ENCODE results near the gene TM4SF5. TPM values are rescaled to one million over a fixed set of nuclear protein-coding genes. Genes with fewer than 3 reads are reported as not detected.

Gene TM4SF5
- total RNA-seq, 1 experiment from 2014 or later = not detected

DNA sequence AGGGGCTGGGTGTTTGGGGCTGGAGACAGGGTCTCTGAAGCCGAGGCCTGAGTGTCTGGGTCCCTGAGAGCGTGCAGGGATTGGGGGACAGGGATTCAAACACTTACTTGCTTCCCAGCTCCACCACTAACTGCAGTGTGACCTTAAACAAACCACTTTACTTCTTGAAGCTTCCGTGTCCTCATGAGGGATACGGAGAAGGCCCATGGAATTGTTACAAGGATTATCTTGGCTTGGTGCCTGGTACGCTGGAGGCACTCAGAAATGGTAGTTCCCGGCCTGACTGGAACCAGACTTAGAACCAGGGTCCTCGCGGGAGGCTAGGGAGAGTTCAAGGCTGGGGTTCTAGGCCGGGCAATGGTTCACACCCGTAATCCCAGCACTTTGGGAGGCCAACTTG lies 29.1 kb upstream of the TM4SF5 start:
- Mint-ChIP-seq H3K27ac (ENCODE audit: low read depth, unreplicated experiment) (no peak overlapping the region), H3K9me3 (ENCODE audit: unreplicated experiment) (no peaks in the 10 kb centered on the region), H3K36me3 (ENCODE audit: insufficient read depth, unreplicated experiment) (no peaks in the 10 kb centered on the region), H3K27me3 (ENCODE audit: insufficient read depth, unreplicated experiment) (peaks cover 2% of the 10 kb centered on the region), H3K4me3 (ENCODE audit: unreplicated experiment) (no peak overlapping the region), H3K4me1 (ENCODE audit: insufficient read depth, unreplicated experiment) (peaks cover 16% of the 10 kb centered on the region)
- TF ChIP-seq, protein P1, sequence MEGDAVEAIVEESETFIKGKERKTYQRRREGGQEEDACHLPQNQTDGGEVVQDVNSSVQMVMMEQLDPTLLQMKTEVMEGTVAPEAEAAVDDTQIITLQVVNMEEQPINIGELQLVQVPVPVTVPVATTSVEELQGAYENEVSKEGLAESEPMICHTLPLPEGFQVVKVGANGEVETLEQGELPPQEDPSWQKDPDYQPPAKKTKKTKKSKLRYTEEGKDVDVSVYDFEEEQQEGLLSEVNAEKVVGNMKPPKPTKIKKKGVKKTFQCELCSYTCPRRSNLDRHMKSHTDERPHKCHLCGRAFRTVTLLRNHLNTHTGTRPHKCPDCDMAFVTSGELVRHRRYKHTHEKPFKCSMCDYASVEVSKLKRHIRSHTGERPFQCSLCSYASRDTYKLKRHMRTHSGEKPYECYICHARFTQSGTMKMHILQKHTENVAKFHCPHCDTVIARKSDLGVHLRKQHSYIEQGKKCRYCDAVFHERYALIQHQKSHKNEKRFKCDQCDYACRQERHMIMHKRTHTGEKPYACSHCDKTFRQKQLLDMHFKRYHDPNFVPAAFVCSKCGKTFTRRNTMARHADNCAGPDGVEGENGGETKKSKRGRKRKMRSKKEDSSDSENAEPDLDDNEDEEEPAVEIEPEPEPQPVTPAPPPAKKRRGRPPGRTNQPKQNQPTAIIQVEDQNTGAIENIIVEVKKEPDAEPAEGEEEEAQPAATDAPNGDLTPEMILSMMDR (IDR thresholded peaks at IDR 0.05; ENCODE audit: unreplicated experiment) = no peak
- DNase-seq (ENCODE audit: unreplicated experiment) = no peak
- no TSS peak for BruUV-seq (replicated peaks)
- CTCF ChIA-PET = interaction anchor here (1.3 kb wide), 1 partner anchor 159 kb away, joined by 3 read pairs; no protein-coding TSS in a partner anchor
- intact Hi-C loops (cut with micrococcal nuclease) = no loop called here
- POLR2A ChIA-PET = interaction anchor here (1.1 kb wide), 1 partner anchor 9 kb away, joined by 3 read pairs; no protein-coding TSS in a partner anchor

DNA sequence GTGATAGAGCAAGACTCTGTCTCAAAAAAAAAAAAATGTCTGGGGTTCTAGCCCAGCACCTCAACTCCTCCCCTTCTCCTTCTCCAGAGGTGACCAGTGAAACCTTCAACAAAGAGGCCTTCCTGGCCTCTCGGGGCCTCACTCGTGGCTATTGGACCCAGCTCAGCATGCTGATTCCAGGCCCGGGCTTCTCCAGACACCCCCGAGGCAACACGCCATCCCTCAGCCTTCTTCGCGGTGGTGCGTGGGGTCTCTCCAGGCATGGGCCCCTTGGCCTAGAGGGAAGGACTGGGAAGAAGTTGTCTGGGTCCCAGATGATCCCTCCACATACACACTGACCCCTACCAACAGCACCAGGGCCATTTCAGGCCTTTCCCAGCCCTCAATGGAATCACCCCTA lies 28.5 kb upstream of the TM4SF5 start:
- ChIA-PET POLR2A (interaction anchor here (0.6 to 1.1 kb wide), 2 partner anchors 9 to 166 kb away, joined by 3 read pairs; no protein-coding TSS in a partner anchor), CTCF (interaction anchor here (1.3 kb wide), 1 partner anchor 159 kb away, joined by 3 read pairs; no protein-coding TSS in a partner anchor)
- Mint-ChIP-seq H3K4me3 (ENCODE audit: unreplicated experiment) (no peak overlapping the region), H3K9me3 (ENCODE audit: unreplicated experiment) (no peaks in the 10 kb centered on the region), H3K27ac (ENCODE audit: low read depth, unreplicated experiment) (no peak overlapping the region), H3K36me3 (ENCODE audit: insufficient read depth, unreplicated experiment) (no peaks in the 10 kb centered on the region), H3K4me1 (ENCODE audit: insufficient read depth, unreplicated experiment) (peaks cover 13% of the 10 kb centered on the region), H3K27me3 (ENCODE audit: insufficient read depth, unreplicated experiment) (peaks cover 8% of the 10 kb centered on the region)
- BruUV-seq (replicated peaks) = no TSS peak
- DNase-seq (ENCODE audit: unreplicated experiment) = no peak
- TF ChIP-seq, protein P1 (IDR thresholded peaks at IDR 0.05; ENCODE audit: unreplicated experiment) = no peak
- intact Hi-C loops (cut with micrococcal nuclease) = no loop called here

DNA sequence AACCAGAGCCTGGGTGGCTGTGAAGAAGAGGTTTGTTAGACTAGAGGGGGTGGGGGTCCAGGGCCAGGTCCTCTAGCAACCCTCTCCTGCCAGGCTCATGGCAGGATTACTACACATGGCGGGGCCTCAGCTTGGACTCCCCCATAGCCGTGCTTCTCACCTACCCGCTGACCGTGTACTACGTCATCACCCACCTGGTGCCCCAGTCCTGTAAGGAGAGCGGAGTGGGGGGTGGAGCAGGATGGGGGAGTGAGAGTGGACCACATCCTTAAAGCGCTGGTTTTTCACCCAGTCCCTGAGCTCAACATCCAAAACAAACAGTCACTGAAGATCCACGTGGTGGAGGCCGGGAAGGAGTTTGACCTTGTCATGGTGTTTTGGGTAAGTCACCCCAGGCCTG lies 27.8 kb upstream of the TM4SF5 start:
- no peak for DNase-seq (ENCODE audit: unreplicated experiment)
- TF ChIP-seq, protein P1 (IDR thresholded peaks at IDR 0.05; ENCODE audit: unreplicated experiment) = no peak
- Mint-ChIP-seq H3K4me1 (ENCODE audit: insufficient read depth, unreplicated experiment) (peaks cover 7% of the 10 kb centered on the region), H3K4me3 (ENCODE audit: unreplicated experiment) (no peak overlapping the region), H3K27ac (ENCODE audit: low read depth, unreplicated experiment) (no peak overlapping the region), H3K9me3 (ENCODE audit: unreplicated experiment) (no peaks in the 10 kb centered on the region), H3K36me3 (ENCODE audit: insufficient read depth, unreplicated experiment) (no peaks in the 10 kb centered on the region), H3K27me3 (ENCODE audit: insufficient read depth, unreplicated experiment) (peaks cover 15% of the 10 kb centered on the region)
- intact Hi-C loops (cut with micrococcal nuclease) = no loop called here
- CTCF ChIA-PET = interaction anchor here (1.3 kb wide), 1 partner anchor 158 kb away, joined by 3 read pairs; no protein-coding TSS in a partner anchor
- POLR2A ChIA-PET = interaction anchor here (0.5 to 0.6 kb wide), 2 partner anchors 46 to 166 kb away, joined by 3 read pairs; no protein-coding TSS in a partner anchor
- no TSS peak for BruUV-seq (replicated peaks)

DNA sequence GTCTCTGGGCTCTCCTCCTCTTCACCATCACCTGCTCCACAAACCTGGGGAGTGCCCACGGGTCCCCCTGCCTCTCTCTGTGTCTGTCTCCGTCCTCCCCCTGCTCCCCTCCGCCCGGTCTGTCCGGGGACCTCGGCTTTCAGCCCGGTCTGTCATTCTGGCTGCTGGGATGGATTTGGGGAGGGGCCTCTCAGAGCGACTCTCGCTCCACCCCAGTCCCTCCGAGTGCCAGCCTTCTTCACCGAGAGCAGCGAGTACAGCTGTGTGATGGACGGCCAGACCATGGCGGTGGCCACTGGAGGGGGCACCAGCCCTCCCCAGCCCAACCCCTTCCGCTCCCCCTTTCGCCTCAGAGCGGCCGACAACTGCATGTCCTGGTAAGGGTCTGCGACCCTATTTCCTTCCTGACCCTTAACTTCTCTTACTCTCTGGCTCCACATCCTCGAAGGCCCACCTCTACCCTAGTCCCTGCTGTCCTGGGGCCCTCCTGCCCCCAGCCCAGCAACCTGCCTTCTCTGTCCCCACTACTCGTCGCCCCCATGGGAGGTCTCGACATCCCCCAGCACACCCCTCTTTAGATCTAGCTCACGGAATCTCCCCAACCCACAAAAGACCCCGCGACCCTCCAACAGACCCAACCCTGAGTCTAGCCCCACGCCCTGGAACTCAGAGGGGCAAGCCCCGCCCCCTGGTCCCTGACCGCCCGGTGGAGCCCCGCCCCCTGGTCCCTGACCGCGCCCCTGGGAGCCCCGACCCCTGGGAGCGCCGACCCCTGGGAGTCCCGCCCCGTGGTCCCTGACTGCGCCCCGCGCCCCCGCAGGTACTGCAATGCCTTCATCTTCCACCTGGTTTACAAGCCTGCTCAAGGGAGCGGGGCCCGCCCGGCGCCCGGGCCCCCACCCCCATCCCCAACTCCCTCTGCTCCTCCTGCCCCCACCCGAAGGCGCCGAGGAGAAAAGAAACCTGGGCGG lies 26.4 kb upstream of the TM4SF5 start:
- CTCF ChIA-PET = interaction anchor here (0.6 kb wide), 1 partner anchor 84 kb away, joined by 4 read pairs; no protein-coding TSS in a partner anchor

More for the DNA sequence above, 26.4 kb upstream of the TM4SF5 start:
- H3K9me3 Mint-ChIP-seq (ENCODE audit: unreplicated experiment) = no peaks in the 10 kb centered on the region
- H3K27ac Mint-ChIP-seq (ENCODE audit: low read depth, unreplicated experiment) = no peak overlapping the region
- TF ChIP-seq, protein P1 (IDR thresholded peaks at IDR 0.05; ENCODE audit: unreplicated experiment) = no peak
- no TSS peak for BruUV-seq (replicated peaks)
- peaks cover 26% of the 10 kb centered on the region for H3K27me3 Mint-ChIP-seq (ENCODE audit: insufficient read depth, unreplicated experiment)
- H3K4me1 Mint-ChIP-seq (ENCODE audit: insufficient read depth, unreplicated experiment) = peaks cover 3% of the 10 kb centered on the region
- intact Hi-C loops (cut with micrococcal nuclease) = no loop called here
- no peak for DNase-seq (ENCODE audit: unreplicated experiment)
- POLR2A ChIA-PET = no interaction called here
- H3K4me3 Mint-ChIP-seq (ENCODE audit: unreplicated experiment) = no peak overlapping the region
- H3K36me3 Mint-ChIP-seq (ENCODE audit: insufficient read depth, unreplicated experiment) = no peaks in the 10 kb centered on the region
